Measurements from ENCODE around the gene SPDYE2. TPM values are rescaled to one million over a fixed set of nuclear protein-coding genes. Genes with fewer than 3 reads are reported as not detected.
"Not testable (repeated sequence)": the region's sequence is repeated elsewhere in the genome, so short reads cannot be mapped to it uniquely, and the experiment has no call there.

Gene SPDYE2
- total RNA-seq, 4 donors from 2014 or later, result not detected

- H3K36me3 ChIP-seq; intact Hi-C loops (cut with DNase I; ENCODE audit: low total_unique reads); H3K27ac ChIP-seq; H3K9me3 ChIP-seq; H3K27me3 ChIP-seq; DNase-seq; H3K4me1 ChIP-seq; H3K4me3 ChIP-seq: not testable (repeated sequence)
Observed at GRCh38 chr7:102546353-102546752, 4.7 kb upstream of the SPDYE2 start.

GRCh38 chr7:102568620-102569019 lies 17.6 kb downstream of the SPDYE2 start:
- intact Hi-C loops (cut with DNase I; ENCODE audit: low total_unique reads); H3K9me3 ChIP-seq; H3K27me3 ChIP-seq; H3K27ac ChIP-seq; DNase-seq; H3K4me3 ChIP-seq; H3K4me1 ChIP-seq; H3K36me3 ChIP-seq: not testable (repeated sequence)

GRCh38 chr7:102572261-102573239 lies 21.5 kb downstream of the SPDYE2 start, which contains the start of gene POLR2J3:
TSS of gene POLR2J3 (minus strand) at chr7:102572583. CDS start at chr7:102572521, 62 bp downstream.
- peak within 1 kb of the TSS; percentile 61 to 79 for H3K4me3 ChIP-seq
- H3K27me3 ChIP-seq; H3K4me1 ChIP-seq; intact Hi-C loops (cut with DNase I; ENCODE audit: low total_unique reads); H3K9me3 ChIP-seq; H3K36me3 ChIP-seq: not testable (repeated sequence)
- peak; percentile 93 to 100 for DNase-seq
- peak within 1 kb of the TSS; percentile 66 to 71 for H3K27ac ChIP-seq
- TF ChIP-seq CTCF (IDR thresholded peaks at IDR 0.05), result peak; percentile 49 to 62 (median 52)

GRCh38 chr7:102574607-102575006 lies 23.6 kb downstream of the SPDYE2 start:
- DNase-seq; H3K4me1 ChIP-seq; H3K9me3 ChIP-seq; H3K27me3 ChIP-seq; H3K4me3 ChIP-seq; H3K36me3 ChIP-seq; H3K27ac ChIP-seq; intact Hi-C loops (cut with DNase I; ENCODE audit: low total_unique reads): not testable (repeated sequence)

- H3K9me3 ChIP-seq; intact Hi-C loops (cut with DNase I; ENCODE audit: low total_unique reads); H3K36me3 ChIP-seq; DNase-seq; H3K4me3 ChIP-seq; H3K27ac ChIP-seq; H3K27me3 ChIP-seq; H3K4me1 ChIP-seq: not testable (repeated sequence)
Observed at GRCh38 chr7:102576363-102576762, 25.3 kb downstream of the SPDYE2 start.

- H3K36me3 ChIP-seq; H3K27ac ChIP-seq; H3K4me3 ChIP-seq; H3K27me3 ChIP-seq; intact Hi-C loops (cut with DNase I; ENCODE audit: low total_unique reads); H3K9me3 ChIP-seq; H3K4me1 ChIP-seq; DNase-seq: not testable (repeated sequence)
Observed at GRCh38 chr7:102577315-102578240, 26.6 kb downstream of the SPDYE2 start.

GRCh38 chr7:102578486-102578885 lies 27.5 kb downstream of the SPDYE2 start:
- H3K27ac ChIP-seq; H3K27me3 ChIP-seq; DNase-seq; H3K4me3 ChIP-seq; intact Hi-C loops (cut with DNase I; ENCODE audit: low total_unique reads); H3K9me3 ChIP-seq; H3K4me1 ChIP-seq; H3K36me3 ChIP-seq: not testable (repeated sequence)

- DNase-seq; intact Hi-C loops (cut with DNase I; ENCODE audit: low total_unique reads); H3K36me3 ChIP-seq; H3K4me1 ChIP-seq; H3K9me3 ChIP-seq; H3K4me3 ChIP-seq; H3K27ac ChIP-seq; H3K27me3 ChIP-seq: not testable (repeated sequence)
Observed at GRCh38 chr7:102581722-102582121, 30.7 kb downstream of the SPDYE2 start.

- H3K4me1 ChIP-seq; intact Hi-C loops (cut with DNase I; ENCODE audit: low total_unique reads); H3K4me3 ChIP-seq; H3K27me3 ChIP-seq; DNase-seq; H3K9me3 ChIP-seq; H3K36me3 ChIP-seq; H3K27ac ChIP-seq: not testable (repeated sequence)
Observed at GRCh38 chr7:102583495-102583894, 32.5 kb downstream of the SPDYE2 start.

GRCh38 chr7:102589857-102590256 lies 38.8 kb downstream of the SPDYE2 start:
- DNase-seq; H3K27me3 ChIP-seq; H3K4me1 ChIP-seq; H3K27ac ChIP-seq; H3K9me3 ChIP-seq; H3K36me3 ChIP-seq; H3K4me3 ChIP-seq; intact Hi-C loops (cut with DNase I; ENCODE audit: low total_unique reads): not testable (repeated sequence)

GRCh38 chr7:102592477-102593019 lies 41.5 kb downstream of the SPDYE2 start:
- peak in 1 of 2 donors; percentile 26 for DNase-seq
- H3K4me3 ChIP-seq; H3K4me1 ChIP-seq; H3K9me3 ChIP-seq; H3K27me3 ChIP-seq; intact Hi-C loops (cut with DNase I; ENCODE audit: low total_unique reads); H3K27ac ChIP-seq; H3K36me3 ChIP-seq: not testable (repeated sequence)
